GM12891 (cell line): ENCODE data around the gene FAM181A.
A peak's percentile ranks its signal among the peaks of the same experiment; 100 is the strongest.

Experiments used
- DNase-seq: peaks from one replicate; pipeline ENCODE4 v3.0.0; 2011; ENCODE audit warnings: low spot score; ENCODE audit not compliant: insufficient read length
- FAIRE-seq: peaks from 2 replicates; lab custom pipeline; 2011; peaks lifted over from hg19 to GRCh38; lab: Jason Lieb, UNC
- PAX5 ChIP-seq: IDR thresholded peaks from 2 replicates; pipeline ENCODE4 v1.6.1; 2011; ENCODE audit warnings: low read length, moderate library complexity, mild to moderate bottlenecking; ENCODE audit not compliant: insufficient read depth, severe bottlenecking
- POLR2A ChIP-seq: IDR thresholded peaks from 2 replicates; pipeline ENCODE4 v1.6.1; 2011; ENCODE audit warnings: low read depth, low read length, control low read depth
- POLR2AphosphoS5 ChIP-seq: IDR thresholded peaks from 2 replicates; pipeline ENCODE4 v1.6.1; 2011; ENCODE audit warnings: low read depth, low read length, control low read depth
- POU2F2 ChIP-seq: IDR thresholded peaks from 2 replicates; pipeline ENCODE4 v1.6.1; 2011; ENCODE audit warnings: low read depth, mild to moderate bottlenecking, control low read depth, low read length, moderate library complexity
- SPI1 ChIP-seq: IDR thresholded peaks from 2 replicates; pipeline ENCODE4 v1.6.1; 2011; ENCODE audit warnings: low read depth, low read length, control low read depth
- TAF1 ChIP-seq: IDR thresholded peaks from 2 replicates; pipeline ENCODE4 v1.6.1; 2011; ENCODE audit warnings: low read depth, low read length, control low read depth

The FAM181A gene

GRCh38 chr14:93960108-93960475, 32.9 kb downstream of the FAM181A start:
- DNase-seq, result no peak
- no peak for FAIRE-seq

GRCh38 chr14:93960774-93961438, 33.8 kb downstream of the FAM181A start:
- DNase-seq, result no peak
- no peak for FAIRE-seq
- no peak for TF ChIP-seq TAF1
- no peak for TF ChIP-seq PAX5
- no peak for TF ChIP-seq SPI1
- TF ChIP-seq POLR2A, result no peak
- TF ChIP-seq POU2F2, result no peak
- no peak for TF ChIP-seq POLR2AphosphoS5

More at GRCh38 chr14:93960108-93960475, 32.9 kb downstream of the FAM181A start:
- TF ChIP-seq POLR2AphosphoS5 (no peak), SPI1 (no peak), POLR2A (peak; percentile 55; the same call in 1 of the 2 replicates), TAF1 (0 out of 2 replicates have a peak, but pooled peaks have one; percentile 31), POU2F2 (peak; percentile 44), PAX5 (no peak)

GRCh38 chr14:93961620-93962019, 34.5 kb downstream of the FAM181A start:
- FAIRE-seq (peak; percentile 40), DNase-seq (no peak)
- TF ChIP-seq POLR2AphosphoS5 (peak; percentile 45; the same call in 1 of the 2 replicates), TAF1 (no peak), SPI1 (no peak), POU2F2 (peak; percentile 77; the same call in 1 of the 2 replicates), PAX5 (no peak), POLR2A (no peak; the same call in 1 of the 2 replicates)

- DNase-seq (peak; percentile 47), FAIRE-seq (peak; percentile 96)
- TF ChIP-seq POLR2AphosphoS5 (no peak), POLR2A (peak; percentile 53; the same call in 1 of the 2 replicates), POU2F2 (peak; percentile 79; the same call in 1 of the 2 replicates), SPI1 (peak; percentile 79), TAF1 (no peak), PAX5 (no peak)
Observed at GRCh38 chr14:93962701-93963601, 35.8 kb downstream of the FAM181A start.

- TF ChIP-seq POU2F2 (no peak), PAX5 (no peak), TAF1 (no peak), POLR2AphosphoS5 (no peak), POLR2A (no peak), SPI1 (no peak)
- DNase-seq, result no peak
- FAIRE-seq, result no peak
Observed at GRCh38 chr14:93963692-93964091, 36.5 kb downstream of the FAM181A start.

- FAIRE-seq (no peak), DNase-seq (no peak)
- TF ChIP-seq POU2F2 (no peak), POLR2AphosphoS5 (no peak), TAF1 (no peak), SPI1 (no peak), PAX5 (no peak), POLR2A (no peak)
Observed at GRCh38 chr14:93964281-93964680, 37.1 kb downstream of the FAM181A start.

- TF ChIP-seq POLR2AphosphoS5 (no peak), TAF1 (no peak), POLR2A (no peak), PAX5 (no peak), SPI1 (no peak), POU2F2 (no peak)
- no peak for DNase-seq
- no peak for FAIRE-seq
Observed at GRCh38 chr14:93964820-93965286, 37.7 kb downstream of the FAM181A start.

- DNase-seq (no peak), FAIRE-seq (peak; percentile 16)
- TF ChIP-seq POLR2A (no peak), POLR2AphosphoS5 (no peak), POU2F2 (no peak), TAF1 (no peak), PAX5 (no peak), SPI1 (no peak)
Observed at GRCh38 chr14:93965287-93965821, 38.2 kb downstream of the FAM181A start.
